Uterus (tissue), 4 donors: ENCODE data around the gene ARFGEF2. TPM values are rescaled to one million over a fixed set of nuclear protein-coding genes. Genes with fewer than 3 reads are reported as not detected.

Experiments
- DNase-seq, 2 donors: peaks; one replicate each; pipeline ENCODE4 v3.0.0-alpha.2; 2019 to 2020
- H3K27ac ChIP-seq, 2 donors: fragments of 200-600 bp; sonication (generic); 1 replicate in 1 of 2; 2 replicates in 1 of 2; pipeline ENCODE4 v1.5.1; 2016 to 2018
- H3K27me3 ChIP-seq, 2 donors: fragments of 200-600 bp; sonication (generic); one replicate each; pipeline ENCODE4 v1.5.1; 2018 to 2019; ENCODE audit warnings: control low read depth in 1 of 2
- H3K36me3 ChIP-seq, 2 donors: fragments of 200-600 bp; sonication (generic); one replicate each; pipeline ENCODE4 v1.5.1; 2019; ENCODE audit warnings: control low read depth in 1 of 2
- H3K4me1 ChIP-seq, 2 donors: fragments of 200-600 bp; sonication (generic); one replicate each; pipeline ENCODE4 v1.5.1; 2018 to 2019; ENCODE audit warnings: control low read depth in 1 of 2
- H3K4me3 ChIP-seq, 2 donors: fragments of 200-600 bp; sonication (generic); 1 replicate in 1 of 2; 2 replicates in 1 of 2; pipeline ENCODE4 v1.5.1; 2018 to 2019; ENCODE audit warnings: mild to moderate bottlenecking in 1 of 2
- H3K9me3 ChIP-seq, 2 donors: fragments of 200-600 bp; sonication (generic); one replicate each; pipeline ENCODE4 v1.5.1; 2019; ENCODE audit warnings: control low read depth in 1 of 2
- CTCF ChIP-seq, 4 experiments: fragments of 200-600 bp in 2 of 4; fragments of 450-650 bp in 2 of 4; sonication (generic) in 2 of 4; IDR thresholded peaks; one replicate each; pipeline ENCODE4 v1.5.1; 2016 to 2019; ENCODE audit warnings: antibody characterized with exemption in 4 of 4, mild to moderate bottlenecking in 2 of 4, moderate library complexity in 1 of 4
- POLR2A ChIP-seq, 2 donors: fragments of 450-650 bp; IDR thresholded peaks; one replicate each; pipeline ENCODE4 v1.6.1; 2016; ENCODE audit warnings: antibody characterized with exemption in 2 of 2, mild to moderate bottlenecking in 1 of 2, moderate library complexity in 1 of 2
- intact Hi-C: fragments of 100-400 bp; cut with DNase I; formaldehyde crosslinking; loops from one replicate; pipeline ENCODE4 v1.15.1; 2023; ENCODE audit warnings: low total_unique reads
- total RNA-seq, 4 donors: library from RNA; depleted of rRNA in 3 of 4; stranded (reverse); fragments of >200 nt in 3 of 4; gene quantifications; one replicate each; pipeline versions ENCODE4 v1.1.0 to v1.2.4, GENCODE V29; 2014 to 2023
- donor health status: DM: yes; HTN: yes; CAD: no.

ARFGEF2 gene
- total RNA-seq, 4 donors from 2014 or later: 22.0 to 33.7 (median 27.0) TPM

- no peaks in the 10 kb centered on the region for H3K27me3 ChIP-seq
- H3K4me1 ChIP-seq: no peaks in the 10 kb centered on the region
- no peaks in the 10 kb centered on the region for H3K36me3 ChIP-seq
- no peaks in the 10 kb centered on the region for H3K9me3 ChIP-seq
- DNase-seq: no peak
- no peak overlapping the region for H3K27ac ChIP-seq
- no peak overlapping the region for H3K4me3 ChIP-seq
- intact Hi-C loops: no loop called here
- TF ChIP-seq CTCF (IDR thresholded peaks at IDR 0.05) (no peak), POLR2A (IDR thresholded peaks at IDR 0.05) (no peak)
Measured at GRCh38 chr20:48938670-48939069, 17.2 kb downstream of the ARFGEF2 start.

GRCh38 chr20:48940170-48940569 lies 18.7 kb downstream of the ARFGEF2 start:
- DNase-seq: no peak
- no peaks in the 10 kb centered on the region for H3K36me3 ChIP-seq
- no peaks in the 10 kb centered on the region for H3K4me1 ChIP-seq
- TF ChIP-seq CTCF (IDR thresholded peaks at IDR 0.05): no peak
- no peak for TF ChIP-seq POLR2A (IDR thresholded peaks at IDR 0.05)
- intact Hi-C loops: no loop called here
- no peak overlapping the region for H3K27ac ChIP-seq
- H3K9me3 ChIP-seq: no peaks in the 10 kb centered on the region
- no peaks in the 10 kb centered on the region for H3K27me3 ChIP-seq
- no peak overlapping the region for H3K4me3 ChIP-seq

- intact Hi-C loops: no loop called here
- Histone ChIP-seq H3K36me3 (no peaks in the 10 kb centered on the region), H3K9me3 (no peaks in the 10 kb centered on the region), H3K27ac (no peak overlapping the region), H3K4me3 (no peak overlapping the region), H3K27me3 (no peaks in the 10 kb centered on the region), H3K4me1 (no peaks in the 10 kb centered on the region)
- no peak for DNase-seq
- TF ChIP-seq CTCF (IDR thresholded peaks at IDR 0.05): no peak
- TF ChIP-seq POLR2A (IDR thresholded peaks at IDR 0.05): no peak
Measured at GRCh38 chr20:48941467-48941866, 20.0 kb downstream of the ARFGEF2 start.

GRCh38 chr20:48942730-48943129 lies 21.2 kb downstream of the ARFGEF2 start:
- intact Hi-C loops: no loop called here
- no peaks in the 10 kb centered on the region for H3K36me3 ChIP-seq

GRCh38 chr20:48944663-48945297 lies 23.3 kb downstream of the ARFGEF2 start:
- H3K27ac ChIP-seq: no peak overlapping the region
- intact Hi-C loops: no loop called here
- no peaks in the 10 kb centered on the region for H3K27me3 ChIP-seq
- no peak for TF ChIP-seq CTCF (IDR thresholded peaks at IDR 0.05)
- no peak for TF ChIP-seq POLR2A (IDR thresholded peaks at IDR 0.05)
- no peaks in the 10 kb centered on the region for H3K36me3 ChIP-seq
- H3K4me3 ChIP-seq: no peak overlapping the region
- no peak for DNase-seq
- no peaks in the 10 kb centered on the region for H3K4me1 ChIP-seq
- no peaks in the 10 kb centered on the region for H3K9me3 ChIP-seq

More at GRCh38 chr20:48942730-48943129, 21.2 kb downstream of the ARFGEF2 start:
- no peak for DNase-seq
- no peaks in the 10 kb centered on the region for H3K9me3 ChIP-seq
- H3K27me3 ChIP-seq: no peaks in the 10 kb centered on the region
- no peak overlapping the region for H3K4me3 ChIP-seq
- TF ChIP-seq CTCF (IDR thresholded peaks at IDR 0.05) (no peak), POLR2A (IDR thresholded peaks at IDR 0.05) (no peak)
- no peaks in the 10 kb centered on the region for H3K4me1 ChIP-seq
- no peak overlapping the region for H3K27ac ChIP-seq
